ENCODE measurements around the gene SUN2.

DNA sequence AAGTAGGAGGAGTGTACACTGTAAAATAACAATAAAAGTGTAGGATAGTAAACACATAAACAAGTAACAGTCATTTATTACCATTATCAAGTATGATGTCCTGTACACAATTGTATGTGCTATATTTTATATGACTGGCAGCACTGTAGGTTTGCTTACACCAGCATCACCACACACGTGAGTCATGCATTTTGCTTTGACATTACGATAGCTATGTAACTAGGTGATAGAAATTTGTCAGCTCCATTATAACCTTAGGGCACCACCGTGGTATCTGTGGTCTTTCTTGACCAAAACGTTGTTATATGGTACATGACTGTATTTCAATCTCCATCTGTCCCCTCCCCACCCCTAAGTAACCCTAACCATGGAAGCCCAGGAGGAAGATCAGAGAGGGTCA lies 37.0 kb upstream of the SUN2 start:
- TF ChIP-seq POLR2AphosphoS5 (IDR thresholded peaks at IDR 0.05; ENCODE audit: low read depth, low read length) (no peak), TAF1 (IDR thresholded peaks at IDR 0.05; ENCODE audit: borderline replicate concordance, low read depth, low read length) (no peak)
